NCI-H2196 treated with DMSO at 0.1 percent for 48 hours (cell line): ENCODE measurements around the gene NXNL1.
A peak's percentile ranks its signal among the peaks of the same experiment; 100 is the strongest.
"Not testable (repeated sequence)": the region's sequence is repeated elsewhere in the genome, so short reads cannot be mapped to it uniquely, and the experiment has no call there.

Experiments used
- DNase-seq: peaks from one replicate; lab custom pipeline; 2025; ENCODE audit not compliant: unreplicated experiment; lab: John Stamatoyannopoulos, UW

Gene NXNL1

GRCh38 chr19:17460372-17461230 is at the start of gene NXNL1:
TSS of gene NXNL1 (minus strand) at chr19:17460926. CDS start at chr19:17460869, 57 bp downstream.
- no peak for DNase-seq

GRCh38 chr19:17508558-17508933 is 47.8 kb upstream of the NXNL1 start:
- DNase-seq, result not testable (repeated sequence)

GRCh38 chr19:17506745-17507144 is 46.0 kb upstream of the NXNL1 start:
- DNase-seq, result no peak

GRCh38 chr19:17505223-17505622 is 44.5 kb upstream of the NXNL1 start:
- DNase-seq, result no peak

- DNase-seq, result no peak
These were observed 43.7 kb upstream of the NXNL1 start for GRCh38 chr19:17504456-17504855.

GRCh38 chr19:17504030-17504429 is 43.3 kb upstream of the NXNL1 start:
- DNase-seq, result no peak

- no peak for DNase-seq
These were observed 42.5 kb upstream of the NXNL1 start for GRCh38 chr19:17503240-17503639.

- DNase-seq, result no peak
These were observed 39.9 kb upstream of the NXNL1 start for GRCh38 chr19:17500447-17501198.

- DNase-seq, result peak; percentile 50
These were observed 39.1 kb upstream of the NXNL1 start for GRCh38 chr19:17499648-17500446.

GRCh38 chr19:17499025-17499424 is 38.3 kb upstream of the NXNL1 start:
- DNase-seq, result not testable (repeated sequence)

GRCh38 chr19:17497149-17497798 is 36.5 kb upstream of the NXNL1 start:
- DNase-seq, result no peak

- DNase-seq, result peak; percentile 58
These were observed 35.7 kb upstream of the NXNL1 start for GRCh38 chr19:17496337-17496997.

GRCh38 chr19:17495639-17496296 is 35.0 kb upstream of the NXNL1 start:
- no peak for DNase-seq

GRCh38 chr19:17491287-17491686 is 30.6 kb upstream of the NXNL1 start:
- DNase-seq, result no peak

GRCh38 chr19:17490411-17490810 is 29.7 kb upstream of the NXNL1 start:
- no peak for DNase-seq

GRCh38 chr19:17489392-17490030 is 28.8 kb upstream of the NXNL1 start:
- no peak for DNase-seq

GRCh38 chr19:17488593-17489391 is 28.1 kb upstream of the NXNL1 start:
- DNase-seq, result no peak

- no peak for DNase-seq
These were observed 26.8 kb upstream of the NXNL1 start for GRCh38 chr19:17487284-17488121.
